Endothelial cell of umbilical vein (primary cell): Measurements from ENCODE around the gene PRXL2C. TPM values are rescaled to one million over a fixed set of nuclear protein-coding genes. Genes with fewer than 3 reads are reported as not detected.

Experiments used
- BruUV-seq: library from RNA; stranded (reverse); fragments of 400-500 nt; replicated peaks from 2 replicates; lab custom pipeline; 2021; lab: Mats Ljungman, UMichigan
- CTCF ChIA-PET: fragments of 300-600, 350-600 bp; sonication (Branson Sonifier 250); formaldehyde crosslinking; loops from one replicate; lab custom pipeline; 2021; ENCODE audit warnings: antibody characterized with exemption, inconsistent platforms; lab: Charles Lee
- POLR2A ChIA-PET: fragments of 300-600, 350-600 bp; sonication (Branson Sonifier 250); formaldehyde crosslinking; loops from one replicate; lab custom pipeline; 2021; ENCODE audit warnings: antibody characterized with exemption, inconsistent platforms; lab: Charles Lee
- DNase-seq: peaks from one replicate; pipeline ENCODE4 v3.0.0-alpha.2; 2011; ENCODE audit warnings: low read depth, low spot score
- FAIRE-seq: peaks from 2 replicates; lab custom pipeline; 2011; peaks lifted over from hg19 to GRCh38; lab: Jason Lieb, UNC
- H2AFZ ChIP-seq: 2 replicates; pipeline ENCODE4 v1.6.0; 2012; ENCODE audit warnings: low read depth, low read length, control low read depth, inconsistent platforms
- H3K27ac ChIP-seq: 2 replicates; pipeline ENCODE4 v1.5.1; 2011; ENCODE audit warnings: low read depth, mild to moderate bottlenecking, control low read depth, low read length, moderate library complexity; ENCODE audit not compliant: insufficient read depth
- H3K27me3 ChIP-seq, 2 experiments: 2 replicates each; pipeline versions ENCODE4 v1.6.0 to v1.6.1; 2011; ENCODE audit warnings: low read length in 2 of 2, mixed read lengths in 1 of 2; ENCODE audit not compliant: control insufficient read depth in 2 of 2, insufficient read depth in 2 of 2
- H3K36me3 ChIP-seq, 2 experiments: 2 replicates in 1 of 2; 3 replicates in 1 of 2; pipeline ENCODE4 v1.5.1; 2011; ENCODE audit warnings: low read length in 2 of 2, mild to moderate bottlenecking in 1 of 2, moderate library complexity in 1 of 2; ENCODE audit not compliant: control insufficient read depth in 2 of 2, insufficient read depth in 2 of 2; ENCODE audit errors: extremely low read depth in 1 of 2
- H3K4me1 ChIP-seq: 3 replicates; pipeline ENCODE4 v1.5.1; 2011; ENCODE audit warnings: mild to moderate bottlenecking, low read length; ENCODE audit not compliant: control insufficient read depth, insufficient read depth; ENCODE audit errors: extremely low read depth
- H3K4me2 ChIP-seq: 2 replicates; pipeline ENCODE4 v1.6.1; 2011; ENCODE audit warnings: low read length, control low read depth, mixed read lengths; ENCODE audit not compliant: insufficient read depth
- H3K4me3 ChIP-seq, 3 experiments: fragments of 200-600 bp in 1 of 3; sonication (generic), shearing (Covaris generic) in 1 of 3; replicated peaks in 1 of 3; 2 replicates each; pipeline ENCODE4 v1.5.1; 2011 to 2016; ENCODE audit warnings: control low read depth in 3 of 3, low read length in 3 of 3, mild to moderate bottlenecking in 2 of 3, inconsistent platforms in 1 of 3, low read depth in 1 of 3, moderate library complexity in 1 of 3; ENCODE audit not compliant: insufficient read depth in 1 of 3
- H3K79me2 ChIP-seq: 2 replicates; pipeline ENCODE4 v1.6.0; 2012; ENCODE audit warnings: low read length, inconsistent platforms; ENCODE audit not compliant: control insufficient read depth, insufficient read depth
- H3K9ac ChIP-seq: replicated peaks from 2 replicates; pipeline ENCODE3; 2011; ENCODE audit warnings: low read length, control low read depth; ENCODE audit not compliant: insufficient read depth; ENCODE audit errors: extremely low read depth
- H3K9me1 ChIP-seq: replicated peaks from 3 replicates; pipeline ENCODE4 v1.6.0; 2011; ENCODE audit warnings: mild to moderate bottlenecking, low read length; ENCODE audit not compliant: control insufficient read depth, insufficient read depth; ENCODE audit errors: extremely low read depth
- H3K9me3 ChIP-seq: replicated peaks from 2 replicates; pipeline ENCODE4 v1.5.1; 2012; ENCODE audit warnings: low read length, inconsistent platforms; ENCODE audit not compliant: control insufficient read depth, insufficient read depth
- H4K20me1 ChIP-seq: replicated peaks from 2 replicates; pipeline ENCODE3; 2011; ENCODE audit warnings: mild to moderate bottlenecking, low read length; ENCODE audit not compliant: control insufficient read depth, insufficient read depth; ENCODE audit errors: extremely low read depth
- EZH2 ChIP-seq: IDR thresholded peaks from 2 replicates; pipeline ENCODE4 v1.6.1; 2012; ENCODE audit warnings: borderline replicate concordance, low read depth, mild to moderate bottlenecking, moderate library complexity, low read length, inconsistent platforms; ENCODE audit not compliant: severe bottlenecking
- FOS ChIP-seq: IDR thresholded peaks from 2 replicates; pipeline ENCODE4 v1.6.1; 2011; ENCODE audit warnings: mild to moderate bottlenecking, low read length, moderate library complexity, borderline replicate concordance; ENCODE audit not compliant: insufficient read depth
- GATA2 ChIP-seq: IDR thresholded peaks from 2 replicates; pipeline ENCODE4 v1.7.0; 2011; ENCODE audit warnings: low read depth, mild to moderate bottlenecking, moderate library complexity, mixed read lengths, low read length; ENCODE audit not compliant: insufficient read length, insufficient read depth
- JUN ChIP-seq: IDR thresholded peaks from 2 replicates; pipeline ENCODE4 v1.6.1; 2011; ENCODE audit warnings: borderline replicate concordance, low read depth; ENCODE audit not compliant: insufficient read length, insufficient read depth
- MYC ChIP-seq: IDR thresholded peaks from one replicate; pipeline ENCODE4 v1.6.1; 2011; ENCODE audit warnings: mild to moderate bottlenecking, low read depth, low read length
- POLR2A ChIP-seq: IDR thresholded peaks from 2 replicates; pipeline ENCODE4 v1.6.1; 2012; ENCODE audit warnings: low read depth, mild to moderate bottlenecking, control low read depth, low read length
- POLR2AphosphoS5 ChIP-seq: IDR thresholded peaks from 2 replicates; pipeline ENCODE4 v1.6.1; 2012; ENCODE audit warnings: low read depth, mild to moderate bottlenecking, control low read depth, low read length, moderate library complexity; ENCODE audit not compliant: insufficient read depth
- dilution Hi-C: fragments of 300-500 bp; cut with MboI; formaldehyde crosslinking; loops from one replicate; pipeline ENCODE4 v1.15.0; 2019; ENCODE audit warnings: low sequenced_read_pairs; ENCODE audit not compliant: extremely low pct_ligation_motif_present
- intact Hi-C: fragments of 100-400 bp; cut with micrococcal nuclease; formaldehyde crosslinking; loops from one replicate; pipeline ENCODE4 v1.10.0; 2022
- polyA plus RNA-seq, 4 experiments: library from polyadenylated mRNA; depleted of rRNA in 3 of 4; stranded (reverse) in 3 of 4; unstranded in 1 of 4; fragments of >200 nt; gene quantifications; 2 replicates each; pipeline versions ENCODE4 v1.2.1 to v1.2.3, GENCODE V29; 2011 to 2012; ENCODE audit warnings: missing spikeins in 1 of 4
- total RNA-seq: library from RNA; stranded (reverse); gene quantifications from 2 replicates; pipeline ENCODE4 v1.2.3, GENCODE V29; 2021
- TF ChIP-seq, protein P1 (sequence below), 2 donors: IDR thresholded peaks; 1 replicate in 1 of 2; 2 replicates in 1 of 2; pipeline ENCODE4 v1.5.1; 2011; ENCODE audit warnings: low read length in 2 of 2, mild to moderate bottlenecking in 2 of 2, moderate library complexity in 2 of 2, control low read depth in 1 of 2, inconsistent platforms in 1 of 2, low read depth in 1 of 2; ENCODE audit not compliant: insufficient read depth in 1 of 2; ENCODE audit errors: extremely low read depth in 1 of 2
- TF ChIP-seq, protein P2 (sequence below): IDR thresholded peaks from 2 replicates; pipeline ENCODE4 v1.6.1; 2011; ENCODE audit not compliant: insufficient read depth, insufficient read length

PRXL2C gene
- total and polyA plus RNA-seq, 2 donors (not counting 3 experiments of a cell fraction or from before 2014, with no cell fraction given), result 5.4 to 14.7 TPM

DNA sequence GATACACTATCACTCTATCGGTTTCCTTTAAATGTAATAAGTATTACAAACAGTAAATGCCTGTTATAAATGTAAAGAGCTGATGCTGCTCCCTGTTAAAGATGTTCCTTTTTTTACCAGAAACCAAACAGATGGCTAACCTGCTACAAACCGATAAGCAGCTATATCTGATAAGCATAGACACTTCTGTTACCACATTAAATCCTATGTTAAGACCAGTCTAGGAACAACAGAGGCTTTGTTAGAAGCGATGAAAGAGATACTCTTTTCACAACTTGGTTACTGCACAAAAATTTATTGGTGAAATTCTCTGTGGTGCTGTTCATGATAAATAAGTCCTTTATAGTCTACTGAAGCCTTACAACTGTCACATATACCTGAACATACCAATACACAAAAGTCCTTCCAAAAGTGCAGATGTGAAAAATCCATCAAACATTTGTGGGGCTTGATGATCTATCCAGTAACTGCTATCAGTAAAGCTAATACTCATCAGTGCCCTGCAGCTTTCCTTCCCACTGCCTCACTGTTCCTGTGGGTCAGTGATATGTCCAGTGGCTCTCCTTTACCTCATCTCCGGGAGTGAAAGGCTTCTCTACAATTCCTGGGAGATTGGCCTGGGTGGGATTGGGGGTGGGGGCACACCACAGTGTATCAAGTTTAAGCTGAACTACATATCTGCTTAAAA lies 25.8 kb upstream of the PRXL2C start:
- dilution Hi-C loops, result no loop called here
- ChIA-PET POLR2A (interaction anchor here (0.6 kb wide), 1 partner anchor 455 kb away, joined by 3 read pairs; no protein-coding TSS in a partner anchor), CTCF (no interaction called here)
- H2AFZ ChIP-seq, result no peak overlapping the region
- H3K4me3 ChIP-seq, result no peak overlapping the region
- H3K4me1 ChIP-seq, result no peaks in the 10 kb centered on the region
- no peak overlapping the region for H3K4me2 ChIP-seq
- no TSS peak for BruUV-seq
- H3K79me2 ChIP-seq, result no peaks in the 10 kb centered on the region
- no peaks in the 10 kb centered on the region for H3K9me1 ChIP-seq
- peaks cover 0 to 3% of the 10 kb centered on the region in 2 experiments for H3K27me3 ChIP-seq
- no peaks in the 10 kb centered on the region for H3K36me3 ChIP-seq
- no peak overlapping the region for H3K27ac ChIP-seq
- no peak for FAIRE-seq
- H3K9ac ChIP-seq, result no peak overlapping the region
- H3K9me3 ChIP-seq, result no peaks in the 10 kb centered on the region
- intact Hi-C loops, result no loop called here
- no peaks in the 10 kb centered on the region for H4K20me1 ChIP-seq
- no peak for TF ChIP-seq POLR2AphosphoS5
- TF ChIP-seq JUN, result no peak
- TF ChIP-seq, protein P1, sequence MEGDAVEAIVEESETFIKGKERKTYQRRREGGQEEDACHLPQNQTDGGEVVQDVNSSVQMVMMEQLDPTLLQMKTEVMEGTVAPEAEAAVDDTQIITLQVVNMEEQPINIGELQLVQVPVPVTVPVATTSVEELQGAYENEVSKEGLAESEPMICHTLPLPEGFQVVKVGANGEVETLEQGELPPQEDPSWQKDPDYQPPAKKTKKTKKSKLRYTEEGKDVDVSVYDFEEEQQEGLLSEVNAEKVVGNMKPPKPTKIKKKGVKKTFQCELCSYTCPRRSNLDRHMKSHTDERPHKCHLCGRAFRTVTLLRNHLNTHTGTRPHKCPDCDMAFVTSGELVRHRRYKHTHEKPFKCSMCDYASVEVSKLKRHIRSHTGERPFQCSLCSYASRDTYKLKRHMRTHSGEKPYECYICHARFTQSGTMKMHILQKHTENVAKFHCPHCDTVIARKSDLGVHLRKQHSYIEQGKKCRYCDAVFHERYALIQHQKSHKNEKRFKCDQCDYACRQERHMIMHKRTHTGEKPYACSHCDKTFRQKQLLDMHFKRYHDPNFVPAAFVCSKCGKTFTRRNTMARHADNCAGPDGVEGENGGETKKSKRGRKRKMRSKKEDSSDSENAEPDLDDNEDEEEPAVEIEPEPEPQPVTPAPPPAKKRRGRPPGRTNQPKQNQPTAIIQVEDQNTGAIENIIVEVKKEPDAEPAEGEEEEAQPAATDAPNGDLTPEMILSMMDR (IDR thresholded peaks at IDR 0.05; ENCODE audit: extremely low read depth in 1 of 2, insufficient read depth in 1 of 2, low read depth in 1 of 2, low read length in 2 of 2), result no peak
- TF ChIP-seq, protein P2, sequence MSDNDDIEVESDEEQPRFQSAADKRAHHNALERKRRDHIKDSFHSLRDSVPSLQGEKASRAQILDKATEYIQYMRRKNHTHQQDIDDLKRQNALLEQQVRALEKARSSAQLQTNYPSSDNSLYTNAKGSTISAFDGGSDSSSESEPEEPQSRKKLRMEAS, result no peak
- no peak for TF ChIP-seq MYC
- no peak for TF ChIP-seq FOS
- no peak for TF ChIP-seq GATA2
- TF ChIP-seq POLR2A, result no peak
- TF ChIP-seq EZH2, result no peak
- DNase-seq, result no peak
